ENCODE measurements around the gene KCNJ9.

KCNJ9 gene

DNA sequence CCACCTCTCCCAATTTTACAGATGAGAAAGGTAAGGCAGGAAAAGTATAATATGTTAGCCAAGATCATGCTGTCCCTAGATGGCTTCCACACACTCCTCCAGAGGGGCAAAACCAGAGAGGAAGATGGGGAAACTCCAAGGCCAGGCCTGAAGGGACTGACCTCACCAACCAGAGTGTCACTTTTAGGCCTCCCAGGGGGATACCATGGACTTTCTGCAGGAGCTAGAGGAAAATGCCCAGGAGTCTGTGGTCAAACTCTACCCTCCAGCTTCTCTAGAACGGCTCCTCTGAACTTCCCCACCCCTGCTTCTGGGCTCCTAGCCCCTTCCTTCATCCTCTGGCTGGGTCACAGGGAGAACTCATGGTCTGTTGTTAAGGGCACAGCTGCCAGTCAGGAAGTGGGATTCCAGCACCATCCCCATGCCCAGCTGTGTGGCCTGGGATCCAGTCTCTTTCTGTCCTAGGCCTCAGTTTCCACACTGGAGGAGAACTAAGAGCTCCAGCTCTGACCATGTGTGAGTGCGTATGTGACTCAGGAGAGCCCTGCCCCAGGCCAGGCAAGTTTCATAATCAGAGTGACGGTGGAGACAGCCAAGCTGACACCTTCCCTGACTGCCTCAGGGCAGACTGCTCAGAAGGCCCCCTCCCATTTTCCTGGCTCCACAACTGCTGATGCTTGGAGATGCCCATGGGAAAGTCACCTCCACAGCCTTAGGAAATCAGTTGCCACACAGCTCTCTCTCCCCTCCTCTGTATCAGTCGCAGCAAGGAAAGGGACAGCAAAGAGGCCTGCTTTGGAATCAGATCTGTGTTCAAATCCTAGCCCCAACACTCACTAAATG lies 15.2 kb downstream of the KCNJ9 start:
- in situ Hi-C loops (cut with MboI; ENCODE audit: low pct_unique_long_range_greater_than_20kb, low sequenced_read_pairs, unreplicated experiment), result no loop called here
- no peak for DNase-seq (ENCODE audit: low spot score)
- TF ChIP-seq, protein P1, sequence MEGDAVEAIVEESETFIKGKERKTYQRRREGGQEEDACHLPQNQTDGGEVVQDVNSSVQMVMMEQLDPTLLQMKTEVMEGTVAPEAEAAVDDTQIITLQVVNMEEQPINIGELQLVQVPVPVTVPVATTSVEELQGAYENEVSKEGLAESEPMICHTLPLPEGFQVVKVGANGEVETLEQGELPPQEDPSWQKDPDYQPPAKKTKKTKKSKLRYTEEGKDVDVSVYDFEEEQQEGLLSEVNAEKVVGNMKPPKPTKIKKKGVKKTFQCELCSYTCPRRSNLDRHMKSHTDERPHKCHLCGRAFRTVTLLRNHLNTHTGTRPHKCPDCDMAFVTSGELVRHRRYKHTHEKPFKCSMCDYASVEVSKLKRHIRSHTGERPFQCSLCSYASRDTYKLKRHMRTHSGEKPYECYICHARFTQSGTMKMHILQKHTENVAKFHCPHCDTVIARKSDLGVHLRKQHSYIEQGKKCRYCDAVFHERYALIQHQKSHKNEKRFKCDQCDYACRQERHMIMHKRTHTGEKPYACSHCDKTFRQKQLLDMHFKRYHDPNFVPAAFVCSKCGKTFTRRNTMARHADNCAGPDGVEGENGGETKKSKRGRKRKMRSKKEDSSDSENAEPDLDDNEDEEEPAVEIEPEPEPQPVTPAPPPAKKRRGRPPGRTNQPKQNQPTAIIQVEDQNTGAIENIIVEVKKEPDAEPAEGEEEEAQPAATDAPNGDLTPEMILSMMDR (IDR thresholded peaks at IDR 0.05; ENCODE audit: extremely low read depth, insufficient read depth, missing control alignments), result no peak

DNA sequence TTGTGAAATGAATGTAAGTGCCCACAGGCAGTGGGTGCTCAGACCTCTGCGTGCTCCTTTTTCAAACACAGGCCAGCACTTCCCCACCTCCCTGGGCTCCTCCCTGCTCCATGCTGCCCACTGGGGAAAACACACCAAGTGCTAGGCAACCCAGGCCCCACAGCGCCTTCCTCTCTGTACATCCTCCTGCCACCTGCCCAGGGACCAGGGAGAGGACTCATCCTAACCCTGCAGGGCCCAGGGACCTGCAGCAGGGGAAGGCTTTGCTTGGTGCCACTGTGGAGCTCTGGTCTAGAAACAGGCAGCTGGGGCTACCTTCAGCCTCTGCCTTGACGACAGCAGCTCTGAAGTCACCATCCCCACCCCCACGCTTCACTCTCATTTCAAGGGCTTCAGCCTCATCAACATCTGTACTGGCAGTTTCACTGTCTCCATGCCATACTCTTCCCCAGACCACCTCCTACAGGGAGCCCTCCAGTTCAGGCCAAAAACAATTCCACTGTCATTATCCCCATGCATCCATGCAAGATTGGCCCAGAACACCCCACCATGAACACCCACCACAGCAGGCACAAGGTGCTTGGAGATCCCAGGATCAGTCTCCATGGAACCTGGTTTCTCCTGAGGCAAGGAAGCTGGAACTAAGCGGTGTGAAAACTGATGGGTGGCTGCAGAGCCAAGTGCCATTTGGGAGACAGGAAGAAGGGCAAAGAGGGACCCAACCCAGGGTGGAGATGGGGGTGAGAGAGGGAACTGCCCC lies 16.0 kb downstream of the KCNJ9 start:
- TF ChIP-seq, protein P1 (IDR thresholded peaks at IDR 0.05; ENCODE audit: extremely low read depth, insufficient read depth, missing control alignments), result no peak
- DNase-seq (ENCODE audit: low spot score), result peak; percentile 47
- in situ Hi-C loops (cut with MboI; ENCODE audit: low pct_unique_long_range_greater_than_20kb, low sequenced_read_pairs, unreplicated experiment), result no loop called here

DNA sequence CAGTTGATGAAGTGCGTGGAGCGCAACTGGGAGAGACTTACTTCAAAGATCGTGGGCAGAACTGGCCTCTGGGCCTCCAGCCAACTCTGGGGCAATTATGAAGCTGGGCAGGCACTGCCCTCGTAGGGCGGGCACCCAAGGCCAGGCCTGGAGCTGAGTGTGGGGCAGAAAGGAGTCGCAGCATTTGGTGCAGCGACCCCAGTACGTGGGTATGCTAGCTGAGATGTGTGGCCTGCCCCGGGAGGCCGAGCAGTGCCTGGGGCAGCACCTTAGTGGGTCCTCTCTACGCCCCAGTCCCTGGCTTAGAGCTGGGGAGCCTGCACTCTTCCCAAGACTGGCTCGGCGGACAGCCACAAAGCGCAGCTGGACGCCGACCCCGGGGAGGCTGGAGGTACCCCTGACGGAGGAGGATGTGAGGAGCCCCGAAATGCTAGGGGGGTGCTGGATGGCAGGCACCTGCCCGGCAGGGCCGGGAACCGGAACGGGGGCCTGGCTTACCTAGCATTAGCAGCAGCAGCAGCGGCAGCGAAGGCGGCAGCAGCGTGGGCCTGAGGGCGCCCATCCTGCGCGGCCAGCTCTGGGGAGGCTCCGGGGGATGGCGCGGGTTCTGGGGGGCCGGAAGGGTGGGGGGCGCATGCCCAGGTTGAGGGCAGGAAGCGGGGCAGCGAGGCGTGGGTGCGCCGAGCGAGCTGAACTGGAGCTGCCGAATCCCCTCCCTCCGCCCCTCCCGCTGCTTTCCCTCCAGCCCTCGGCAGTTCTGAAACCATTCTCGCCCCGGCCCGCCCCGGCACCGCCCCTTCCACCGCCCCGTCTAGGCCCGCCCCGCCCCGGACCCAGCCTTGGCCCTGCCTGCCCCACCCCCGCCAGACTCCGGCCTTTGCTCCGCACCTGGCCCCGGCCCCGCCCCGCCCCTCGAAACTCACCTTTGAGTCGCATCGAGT lies 16.8 kb downstream of the KCNJ9 start, which contains the start of gene IGSF8:
TSS of gene IGSF8 (minus strand) at position 709 of the 941 bp plus-strand sequence. CDS start at position 562, 147 bp downstream.
- in situ Hi-C loops (cut with MboI; ENCODE audit: low pct_unique_long_range_greater_than_20kb, low sequenced_read_pairs, unreplicated experiment), result no loop called here
- DNase-seq (ENCODE audit: low spot score), result no peak
- TF ChIP-seq, protein P1 (IDR thresholded peaks at IDR 0.05; ENCODE audit: extremely low read depth, insufficient read depth, missing control alignments), result no peak

DNA sequence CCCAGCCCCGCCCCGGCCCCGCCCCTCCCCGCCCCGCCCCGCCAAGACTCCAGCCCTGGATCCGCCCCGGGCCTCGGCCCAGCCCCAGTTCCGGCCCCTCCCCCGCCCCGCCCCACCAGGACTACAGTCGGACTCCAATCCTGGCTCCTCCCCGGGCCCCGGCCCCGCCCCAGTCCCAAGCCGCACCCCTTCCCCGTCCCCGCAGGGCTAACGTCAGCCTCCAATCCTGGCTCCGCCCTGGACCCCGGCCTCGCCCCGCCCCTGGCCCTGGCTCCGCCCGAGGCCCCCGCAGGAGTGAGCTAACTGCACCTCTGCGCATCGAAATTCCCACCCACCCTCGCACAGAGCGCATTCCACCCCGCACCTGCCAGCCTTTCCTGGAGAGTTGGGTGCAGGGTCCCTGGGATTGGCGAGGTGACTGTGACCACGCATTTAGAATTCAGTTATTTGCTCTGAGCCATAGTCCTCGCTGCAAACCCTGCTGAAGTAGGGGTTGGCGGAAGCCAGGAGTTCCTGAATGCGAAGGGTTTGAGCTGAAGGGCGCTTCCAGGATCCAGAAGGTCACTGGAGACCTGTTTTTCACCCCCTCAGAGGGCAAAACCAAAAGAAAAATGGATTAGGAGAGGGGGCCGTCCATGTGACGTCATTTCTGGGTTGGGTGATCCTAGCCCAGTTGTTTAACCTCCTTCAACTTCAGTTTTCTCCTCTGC lies 17.7 kb downstream of the KCNJ9 start:
- in situ Hi-C loops (cut with MboI; ENCODE audit: low pct_unique_long_range_greater_than_20kb, low sequenced_read_pairs, unreplicated experiment), result no loop called here

DNA sequence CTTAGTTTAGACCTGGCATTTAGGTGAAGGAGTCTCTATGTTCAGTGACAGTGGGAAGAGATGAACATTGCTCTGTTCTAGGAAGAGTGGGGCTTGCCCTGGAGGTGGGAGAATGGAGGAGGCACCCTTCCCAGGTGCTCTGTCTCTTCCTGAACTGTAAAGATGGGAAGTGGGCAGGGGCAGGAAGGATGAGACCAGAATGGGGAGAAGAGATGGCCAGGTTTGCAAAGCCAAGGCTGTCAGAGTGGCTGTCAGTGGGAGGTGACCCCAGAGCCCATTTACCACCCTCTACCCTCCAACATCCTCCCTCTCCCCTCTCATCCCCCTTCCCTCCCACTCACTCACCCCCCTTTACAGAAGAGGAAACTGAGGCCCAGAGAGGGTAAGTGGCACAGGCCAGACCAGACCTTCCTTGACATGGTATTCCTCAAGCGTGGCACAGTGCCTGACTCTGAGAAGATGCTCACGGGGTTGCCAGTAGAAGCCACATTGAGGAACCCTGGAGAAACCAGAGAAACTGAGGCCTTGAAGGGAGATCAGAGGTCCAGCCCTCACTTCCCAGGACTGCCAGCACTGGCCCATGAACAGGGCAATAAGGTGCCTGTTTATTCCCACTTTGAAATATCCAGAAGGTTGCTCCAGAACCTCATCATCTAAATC lies 18.5 kb downstream of the KCNJ9 start:
- in situ Hi-C loops (cut with MboI; ENCODE audit: low pct_unique_long_range_greater_than_20kb, low sequenced_read_pairs, unreplicated experiment), result no loop called here
- TF ChIP-seq, protein P1 (IDR thresholded peaks at IDR 0.05; ENCODE audit: extremely low read depth, insufficient read depth, missing control alignments), result no peak
- DNase-seq (ENCODE audit: low spot score), result no peak

More for the DNA sequence above, 17.7 kb downstream of the KCNJ9 start:
- peak; percentile 99 for DNase-seq (ENCODE audit: low spot score)
- TF ChIP-seq, protein P1 (IDR thresholded peaks at IDR 0.05; ENCODE audit: extremely low read depth, insufficient read depth, missing control alignments), result no peak
